MM.1S (cell line): Measurements from ENCODE around the gene KIRREL3.

ENCODE experiments used
- CTCF ChIP-seq: fragments of 300-600 bp; sonication (generic); IDR thresholded peaks from 2 replicates; pipeline ENCODE4 v1.5.1; 2016; ENCODE audit warnings: antibody characterized with exemption, low read length, mixed read lengths
- EZH2 ChIP-seq: fragments of 300-600 bp; sonication (generic); optimal IDR thresholded peaks from 2 replicates; pipeline ENCODE3; 2017; ENCODE audit warnings: low read depth, mild to moderate bottlenecking, antibody characterized with exemption, low read length, mixed read lengths

GRCh38 chr11:126418887-126419286 is 581.7 kb downstream of the KIRREL3 start:
- TF ChIP-seq CTCF: no peak
- TF ChIP-seq EZH2: no peak
